GM23338 (cell line): ENCODE data around the gene KRT12. TPM values are rescaled to one million over a fixed set of nuclear protein-coding genes. Genes with fewer than 3 reads are reported as not detected.

Experiments used
- CREB1 ChIP-seq: fragments of 250-450 bp; sonication (Bioruptor Pico); IDR thresholded peaks from 2 replicates; pipeline ENCODE4 v1.5.0; 2020; ENCODE audit warnings: low read depth, mild to moderate bottlenecking, moderate library complexity
- JUNB ChIP-seq: IDR thresholded peaks from one replicate; pipeline ENCODE4 v1.6.1; 2016; ENCODE audit warnings: antibody characterized with exemption; ENCODE audit not compliant: unreplicated experiment
- POLR2AphosphoS5 ChIP-seq: IDR thresholded peaks from 2 replicates; pipeline ENCODE4 v1.6.1; 2016; ENCODE audit warnings: antibody characterized with exemption, low read depth
- ZNF331 ChIP-seq: fragments of 250-450 bp; sonication (Bioruptor Pico); IDR thresholded peaks from 2 replicates; pipeline ENCODE4 v1.5.0; 2020; ENCODE audit warnings: low read depth, mild to moderate bottlenecking, moderate library complexity
- polyA plus RNA-seq: library from polyadenylated mRNA; unstranded; fragments of >200 nt; fragmentation: Nextera tagmentation; extraction: Ambion mirVana; gene quantifications from 2 replicates; pipeline ENCODE4 v1.2.1, GENCODE V29; 2016
- total RNA-seq: library from RNA; depleted of rRNA; stranded (reverse); fragments of >200 nt; shearing (Covaris generic); gene quantifications from 2 replicates; pipeline ENCODE4 v1.2.3, GENCODE V29; 2014
- TF ChIP-seq, protein P1 (sequence below): IDR thresholded peaks from one replicate; pipeline ENCODE4 v1.6.1; 2018; ENCODE audit warnings: antibody characterized with exemption; ENCODE audit not compliant: unreplicated experiment
- TF ChIP-seq, protein P2 (sequence below): fragments of 250-450 bp; sonication (Bioruptor Pico); IDR thresholded peaks from 2 replicates; pipeline ENCODE4 v1.5.0; 2020; ENCODE audit warnings: mild to moderate bottlenecking, moderate library complexity

KRT12 gene
- total and polyA plus RNA-seq, 2 experiments from 2014 or later: not detected

DNA sequence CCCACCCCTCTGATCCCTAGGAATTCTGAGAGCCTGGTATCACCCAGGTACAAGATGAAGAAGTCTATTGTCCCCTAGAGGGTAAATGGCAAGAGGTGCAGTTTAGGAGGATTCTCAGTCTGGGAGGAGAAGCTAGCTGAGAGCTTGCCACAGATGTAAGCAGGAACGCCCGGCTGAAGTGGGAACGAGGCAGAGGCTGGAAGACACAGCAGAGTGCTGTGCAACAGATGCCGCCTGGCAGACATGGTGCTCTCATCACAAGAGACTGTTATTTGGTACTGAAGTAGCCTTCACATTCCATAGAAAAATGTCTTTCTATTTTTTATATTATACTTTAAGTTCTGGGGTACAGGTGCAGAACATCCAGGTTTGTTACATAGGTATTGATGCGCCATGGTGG lies 38.3 kb upstream of the KRT12 start (continued):
- TF ChIP-seq, protein P1, sequence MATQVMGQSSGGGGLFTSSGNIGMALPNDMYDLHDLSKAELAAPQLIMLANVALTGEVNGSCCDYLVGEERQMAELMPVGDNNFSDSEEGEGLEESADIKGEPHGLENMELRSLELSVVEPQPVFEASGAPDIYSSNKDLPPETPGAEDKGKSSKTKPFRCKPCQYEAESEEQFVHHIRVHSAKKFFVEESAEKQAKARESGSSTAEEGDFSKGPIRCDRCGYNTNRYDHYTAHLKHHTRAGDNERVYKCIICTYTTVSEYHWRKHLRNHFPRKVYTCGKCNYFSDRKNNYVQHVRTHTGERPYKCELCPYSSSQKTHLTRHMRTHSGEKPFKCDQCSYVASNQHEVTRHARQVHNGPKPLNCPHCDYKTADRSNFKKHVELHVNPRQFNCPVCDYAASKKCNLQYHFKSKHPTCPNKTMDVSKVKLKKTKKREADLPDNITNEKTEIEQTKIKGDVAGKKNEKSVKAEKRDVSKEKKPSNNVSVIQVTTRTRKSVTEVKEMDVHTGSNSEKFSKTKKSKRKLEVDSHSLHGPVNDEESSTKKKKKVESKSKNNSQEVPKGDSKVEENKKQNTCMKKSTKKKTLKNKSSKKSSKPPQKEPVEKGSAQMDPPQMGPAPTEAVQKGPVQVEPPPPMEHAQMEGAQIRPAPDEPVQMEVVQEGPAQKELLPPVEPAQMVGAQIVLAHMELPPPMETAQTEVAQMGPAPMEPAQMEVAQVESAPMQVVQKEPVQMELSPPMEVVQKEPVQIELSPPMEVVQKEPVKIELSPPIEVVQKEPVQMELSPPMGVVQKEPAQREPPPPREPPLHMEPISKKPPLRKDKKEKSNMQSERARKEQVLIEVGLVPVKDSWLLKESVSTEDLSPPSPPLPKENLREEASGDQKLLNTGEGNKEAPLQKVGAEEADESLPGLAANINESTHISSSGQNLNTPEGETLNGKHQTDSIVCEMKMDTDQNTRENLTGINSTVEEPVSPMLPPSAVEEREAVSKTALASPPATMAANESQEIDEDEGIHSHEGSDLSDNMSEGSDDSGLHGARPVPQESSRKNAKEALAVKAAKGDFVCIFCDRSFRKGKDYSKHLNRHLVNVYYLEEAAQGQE: no peak
- TF ChIP-seq ZNF331 (CRISPR knock-in tag): no peak
- TF ChIP-seq CREB1: no peak
- TF ChIP-seq POLR2AphosphoS5: no peak
- TF ChIP-seq, protein P2, sequence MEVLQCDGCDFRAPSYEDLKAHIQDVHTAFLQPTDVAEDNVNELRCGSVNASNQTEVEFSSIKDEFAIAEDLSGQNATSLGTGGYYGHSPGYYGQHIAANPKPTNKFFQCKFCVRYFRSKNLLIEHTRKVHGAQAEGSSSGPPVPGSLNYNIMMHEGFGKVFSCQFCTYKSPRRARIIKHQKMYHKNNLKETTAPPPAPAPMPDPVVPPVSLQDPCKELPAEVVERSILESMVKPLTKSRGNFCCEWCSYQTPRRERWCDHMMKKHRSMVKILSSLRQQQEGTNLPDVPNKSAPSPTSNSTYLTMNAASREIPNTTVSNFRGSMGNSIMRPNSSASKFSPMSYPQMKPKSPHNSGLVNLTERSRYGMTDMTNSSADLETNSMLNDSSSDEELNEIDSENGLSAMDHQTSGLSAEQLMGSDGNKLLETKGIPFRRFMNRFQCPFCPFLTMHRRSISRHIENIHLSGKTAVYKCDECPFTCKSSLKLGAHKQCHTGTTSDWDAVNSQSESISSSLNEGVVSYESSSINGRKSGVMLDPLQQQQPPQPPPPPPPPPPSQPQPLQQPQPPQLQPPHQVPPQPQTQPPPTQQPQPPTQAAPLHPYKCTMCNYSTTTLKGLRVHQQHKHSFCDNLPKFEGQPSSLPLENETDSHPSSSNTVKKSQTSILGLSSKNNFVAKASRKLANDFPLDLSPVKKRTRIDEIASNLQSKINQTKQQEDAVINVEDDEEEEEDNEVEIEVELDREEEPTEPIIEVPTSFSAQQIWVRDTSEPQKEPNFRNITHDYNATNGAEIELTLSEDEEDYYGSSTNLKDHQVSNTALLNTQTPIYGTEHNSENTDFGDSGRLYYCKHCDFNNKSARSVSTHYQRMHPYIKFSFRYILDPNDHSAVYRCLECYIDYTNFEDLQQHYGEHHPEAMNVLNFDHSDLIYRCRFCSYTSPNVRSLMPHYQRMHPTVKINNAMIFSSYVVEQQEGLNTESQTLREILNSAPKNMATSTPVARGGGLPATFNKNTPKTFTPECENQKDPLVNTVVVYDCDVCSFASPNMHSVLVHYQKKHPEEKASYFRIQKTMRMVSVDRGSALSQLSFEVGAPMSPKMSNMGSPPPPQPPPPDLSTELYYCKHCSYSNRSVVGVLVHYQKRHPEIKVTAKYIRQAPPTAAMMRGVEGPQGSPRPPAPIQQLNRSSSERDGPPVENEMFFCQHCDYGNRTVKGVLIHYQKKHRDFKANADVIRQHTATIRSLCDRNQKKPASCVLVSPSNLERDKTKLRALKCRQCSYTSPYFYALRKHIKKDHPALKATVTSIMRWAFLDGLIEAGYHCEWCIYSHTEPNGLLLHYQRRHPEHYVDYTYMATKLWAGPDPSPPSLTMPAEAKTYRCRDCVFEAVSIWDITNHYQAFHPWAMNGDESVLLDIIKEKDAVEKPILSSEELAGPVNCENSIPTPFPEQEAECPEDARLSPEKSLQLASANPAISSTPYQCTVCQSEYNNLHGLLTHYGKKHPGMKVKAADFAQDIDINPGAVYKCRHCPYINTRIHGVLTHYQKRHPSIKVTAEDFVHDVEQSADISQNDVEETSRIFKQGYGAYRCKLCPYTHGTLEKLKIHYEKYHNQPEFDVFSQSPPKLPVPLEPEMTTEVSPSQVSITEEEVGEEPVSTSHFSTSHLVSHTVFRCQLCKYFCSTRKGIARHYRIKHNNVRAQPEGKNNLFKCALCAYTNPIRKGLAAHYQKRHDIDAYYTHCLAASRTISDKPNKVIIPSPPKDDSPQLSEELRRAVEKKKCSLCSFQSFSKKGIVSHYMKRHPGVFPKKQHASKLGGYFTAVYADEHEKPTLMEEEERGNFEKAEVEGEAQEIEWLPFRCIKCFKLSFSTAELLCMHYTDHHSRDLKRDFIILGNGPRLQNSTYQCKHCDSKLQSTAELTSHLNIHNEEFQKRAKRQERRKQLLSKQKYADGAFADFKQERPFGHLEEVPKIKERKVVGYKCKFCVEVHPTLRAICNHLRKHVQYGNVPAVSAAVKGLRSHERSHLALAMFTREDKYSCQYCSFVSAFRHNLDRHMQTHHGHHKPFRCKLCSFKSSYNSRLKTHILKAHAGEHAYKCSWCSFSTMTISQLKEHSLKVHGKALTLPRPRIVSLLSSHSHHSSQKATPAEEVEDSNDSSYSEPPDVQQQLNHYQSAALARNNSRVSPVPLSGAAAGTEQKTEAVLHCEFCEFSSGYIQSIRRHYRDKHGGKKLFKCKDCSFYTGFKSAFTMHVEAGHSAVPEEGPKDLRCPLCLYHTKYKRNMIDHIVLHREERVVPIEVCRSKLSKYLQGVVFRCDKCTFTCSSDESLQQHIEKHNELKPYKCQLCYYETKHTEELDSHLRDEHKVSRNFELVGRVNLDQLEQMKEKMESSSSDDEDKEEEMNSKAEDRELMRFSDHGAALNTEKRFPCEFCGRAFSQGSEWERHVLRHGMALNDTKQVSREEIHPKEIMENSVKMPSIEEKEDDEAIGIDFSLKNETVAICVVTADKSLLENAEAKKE (CRISPR knock-in tag): no peak
- no peak for TF ChIP-seq JUNB
